Measurements from ENCODE around the gene PTPRCAP.

DNA sequence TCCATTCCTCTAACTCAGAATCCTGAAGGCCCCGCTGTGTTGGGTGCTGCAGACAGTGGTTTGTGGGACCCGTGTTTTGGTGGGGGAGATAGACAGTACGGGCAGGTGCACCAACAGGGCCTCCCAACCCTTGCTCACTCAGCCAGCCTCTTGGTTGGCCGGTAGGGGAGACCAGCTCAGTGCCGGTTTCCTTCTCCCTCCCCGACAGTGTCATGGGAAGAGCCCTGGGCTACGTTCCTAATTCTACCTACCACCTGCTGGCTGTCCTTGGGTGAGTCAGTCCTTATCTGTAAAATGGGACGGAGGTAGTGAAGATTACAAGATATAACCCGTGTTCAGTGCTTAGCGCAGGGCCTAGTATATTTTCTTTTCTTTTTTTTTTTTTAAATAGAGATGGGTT lies 25.7 kb upstream of the PTPRCAP start:
- TF ChIP-seq, protein P1, sequence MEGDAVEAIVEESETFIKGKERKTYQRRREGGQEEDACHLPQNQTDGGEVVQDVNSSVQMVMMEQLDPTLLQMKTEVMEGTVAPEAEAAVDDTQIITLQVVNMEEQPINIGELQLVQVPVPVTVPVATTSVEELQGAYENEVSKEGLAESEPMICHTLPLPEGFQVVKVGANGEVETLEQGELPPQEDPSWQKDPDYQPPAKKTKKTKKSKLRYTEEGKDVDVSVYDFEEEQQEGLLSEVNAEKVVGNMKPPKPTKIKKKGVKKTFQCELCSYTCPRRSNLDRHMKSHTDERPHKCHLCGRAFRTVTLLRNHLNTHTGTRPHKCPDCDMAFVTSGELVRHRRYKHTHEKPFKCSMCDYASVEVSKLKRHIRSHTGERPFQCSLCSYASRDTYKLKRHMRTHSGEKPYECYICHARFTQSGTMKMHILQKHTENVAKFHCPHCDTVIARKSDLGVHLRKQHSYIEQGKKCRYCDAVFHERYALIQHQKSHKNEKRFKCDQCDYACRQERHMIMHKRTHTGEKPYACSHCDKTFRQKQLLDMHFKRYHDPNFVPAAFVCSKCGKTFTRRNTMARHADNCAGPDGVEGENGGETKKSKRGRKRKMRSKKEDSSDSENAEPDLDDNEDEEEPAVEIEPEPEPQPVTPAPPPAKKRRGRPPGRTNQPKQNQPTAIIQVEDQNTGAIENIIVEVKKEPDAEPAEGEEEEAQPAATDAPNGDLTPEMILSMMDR (IDR thresholded peaks at IDR 0.05): no peak
- TF ChIP-seq POLR2A (IDR thresholded peaks at IDR 0.05): no peak
- no peak for TF ChIP-seq POLR2AphosphoS5 (IDR thresholded peaks at IDR 0.05)
- TF ChIP-seq EP300 (IDR thresholded peaks at IDR 0.05): no peak
